AG09309 (cell line): Measurements from ENCODE around the gene TMEM131L.

Experiments
- DNase-seq: peaks from one replicate; pipeline ENCODE4 v3.0.0-alpha.2; 2010; ENCODE audit warnings: low read depth
- H3K4me3 ChIP-seq: 2 replicates; pipeline ENCODE4 v1.5.1; 2011; ENCODE audit warnings: mild to moderate bottlenecking, low read depth, low read length, moderate library complexity; ENCODE audit not compliant: control insufficient read depth
- TF ChIP-seq, protein P1 (sequence below): IDR thresholded peaks from 2 replicates; pipeline ENCODE4 v1.5.1; 2011; ENCODE audit warnings: mild to moderate bottlenecking, low read depth, low read length, inconsistent platforms; ENCODE audit not compliant: insufficient read depth, control insufficient read depth; ENCODE audit errors: missing control alignments

The TMEM131L gene

DNA sequence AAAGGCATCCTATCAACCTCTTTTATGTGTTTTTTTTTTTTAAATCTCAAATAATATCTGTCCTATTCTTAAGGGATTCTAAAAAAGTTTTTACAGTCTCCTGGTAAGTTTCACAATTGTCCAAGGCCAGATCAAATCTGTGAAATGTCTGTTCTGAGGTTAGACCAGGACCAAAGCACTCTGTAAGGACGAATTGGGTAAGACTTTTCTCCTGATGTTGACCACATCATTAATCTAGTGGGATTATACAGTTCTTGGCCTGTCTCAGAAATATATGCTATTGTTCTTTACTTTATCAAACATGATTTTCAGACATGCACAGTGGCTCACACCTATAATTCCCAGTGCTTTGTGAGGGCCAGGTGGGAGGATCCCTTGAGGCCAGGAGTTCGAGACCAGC, 45.8 kb upstream of the TMEM131L start:
- no peak overlapping the region for H3K4me3 ChIP-seq
- TF ChIP-seq, protein P1, sequence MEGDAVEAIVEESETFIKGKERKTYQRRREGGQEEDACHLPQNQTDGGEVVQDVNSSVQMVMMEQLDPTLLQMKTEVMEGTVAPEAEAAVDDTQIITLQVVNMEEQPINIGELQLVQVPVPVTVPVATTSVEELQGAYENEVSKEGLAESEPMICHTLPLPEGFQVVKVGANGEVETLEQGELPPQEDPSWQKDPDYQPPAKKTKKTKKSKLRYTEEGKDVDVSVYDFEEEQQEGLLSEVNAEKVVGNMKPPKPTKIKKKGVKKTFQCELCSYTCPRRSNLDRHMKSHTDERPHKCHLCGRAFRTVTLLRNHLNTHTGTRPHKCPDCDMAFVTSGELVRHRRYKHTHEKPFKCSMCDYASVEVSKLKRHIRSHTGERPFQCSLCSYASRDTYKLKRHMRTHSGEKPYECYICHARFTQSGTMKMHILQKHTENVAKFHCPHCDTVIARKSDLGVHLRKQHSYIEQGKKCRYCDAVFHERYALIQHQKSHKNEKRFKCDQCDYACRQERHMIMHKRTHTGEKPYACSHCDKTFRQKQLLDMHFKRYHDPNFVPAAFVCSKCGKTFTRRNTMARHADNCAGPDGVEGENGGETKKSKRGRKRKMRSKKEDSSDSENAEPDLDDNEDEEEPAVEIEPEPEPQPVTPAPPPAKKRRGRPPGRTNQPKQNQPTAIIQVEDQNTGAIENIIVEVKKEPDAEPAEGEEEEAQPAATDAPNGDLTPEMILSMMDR = no peak
- no peak for DNase-seq

DNA sequence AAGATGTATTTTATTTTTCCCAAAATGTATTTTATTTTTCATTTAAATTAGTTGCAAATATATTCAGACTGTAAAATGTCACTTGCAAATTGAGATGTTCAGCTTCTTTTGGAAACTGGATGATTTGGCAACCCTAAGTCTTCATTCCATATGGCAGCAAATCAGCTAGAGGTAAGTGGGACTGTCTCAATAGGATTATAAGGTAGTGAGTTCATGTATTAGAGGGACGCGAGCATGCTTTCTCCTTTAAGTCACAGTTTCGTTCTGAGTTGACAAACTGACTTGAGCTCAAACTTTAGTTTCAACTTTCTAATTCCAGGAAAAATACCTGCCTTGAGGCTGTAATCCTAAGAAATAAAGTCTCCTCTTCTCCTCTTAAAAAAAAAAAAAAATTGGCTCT, 44.2 kb upstream of the TMEM131L start:
- no peak for DNase-seq

DNA sequence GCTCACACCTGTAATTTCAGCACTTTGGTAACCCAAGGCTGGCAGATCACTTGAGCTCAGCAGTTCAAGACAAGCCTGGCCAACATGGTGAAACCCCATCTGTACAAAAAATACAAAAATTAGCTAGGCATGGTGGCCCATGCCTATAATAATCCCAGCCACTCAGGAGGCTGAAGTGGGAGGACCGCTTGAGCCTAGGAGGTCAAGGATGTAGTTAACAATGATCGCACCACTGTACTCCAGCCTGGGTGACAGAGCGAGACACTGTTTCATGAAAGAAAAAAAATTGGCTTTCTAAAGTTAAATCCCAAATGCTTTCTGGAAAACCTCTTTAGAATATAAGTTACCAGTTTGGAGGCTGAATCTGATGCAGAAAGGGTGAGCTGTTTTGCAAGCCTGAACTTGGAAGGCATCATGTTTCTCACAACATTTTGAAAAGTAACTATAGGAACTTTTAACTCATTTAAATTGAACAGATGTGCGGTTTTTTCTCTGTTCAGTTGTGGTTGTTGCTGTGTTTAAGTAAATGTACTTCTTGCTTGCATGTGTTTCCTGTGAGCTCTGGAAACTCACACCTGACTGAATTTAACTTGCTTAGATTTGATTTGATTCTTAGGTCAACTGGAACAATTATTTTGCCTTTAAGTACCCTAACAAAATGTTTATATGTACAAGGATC, 39.8 kb upstream of the TMEM131L start:
- TF ChIP-seq, protein P1 = no peak
- DNase-seq = no peak
- H3K4me3 ChIP-seq = no peak overlapping the region

More for the DNA sequence above, 44.2 kb upstream of the TMEM131L start:
- TF ChIP-seq, protein P1 = no peak
- H3K4me3 ChIP-seq = no peak overlapping the region

DNA sequence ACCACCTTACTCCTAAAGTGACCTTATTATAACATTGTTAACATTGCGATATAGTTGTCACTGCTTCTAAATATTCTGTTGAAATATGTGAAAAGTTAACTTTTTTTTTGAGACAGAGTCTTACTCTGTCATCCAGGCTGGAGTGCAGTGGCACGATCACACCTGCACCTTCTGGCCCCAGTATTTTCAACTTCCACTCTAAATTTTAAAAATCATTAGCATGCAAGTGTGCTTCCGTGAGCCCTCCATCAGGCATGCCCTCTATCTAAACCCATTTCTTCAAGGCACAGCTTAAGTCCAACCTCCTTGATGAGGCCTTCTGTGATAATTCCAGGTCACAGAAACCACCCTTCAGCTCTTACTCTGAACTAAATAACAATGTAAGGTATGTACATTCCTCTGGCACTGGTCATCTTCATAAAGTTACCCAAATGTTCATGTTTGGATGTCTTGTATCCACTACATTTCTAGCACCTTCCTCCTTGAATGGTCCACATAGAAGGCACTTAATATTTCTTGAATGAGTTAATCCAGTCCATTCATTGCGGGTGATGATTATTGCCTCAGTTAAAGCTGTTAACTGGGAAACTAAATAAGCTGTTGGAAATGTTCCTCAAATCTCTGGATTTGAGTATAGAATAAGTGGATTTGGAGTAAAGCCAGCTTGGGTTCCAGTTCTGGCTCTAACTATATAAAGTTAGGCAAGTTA, 38.6 kb upstream of the TMEM131L start:
- H3K4me3 ChIP-seq = no peak overlapping the region
- peak; percentile 52 for DNase-seq
- TF ChIP-seq, protein P1 = no peak

DNA sequence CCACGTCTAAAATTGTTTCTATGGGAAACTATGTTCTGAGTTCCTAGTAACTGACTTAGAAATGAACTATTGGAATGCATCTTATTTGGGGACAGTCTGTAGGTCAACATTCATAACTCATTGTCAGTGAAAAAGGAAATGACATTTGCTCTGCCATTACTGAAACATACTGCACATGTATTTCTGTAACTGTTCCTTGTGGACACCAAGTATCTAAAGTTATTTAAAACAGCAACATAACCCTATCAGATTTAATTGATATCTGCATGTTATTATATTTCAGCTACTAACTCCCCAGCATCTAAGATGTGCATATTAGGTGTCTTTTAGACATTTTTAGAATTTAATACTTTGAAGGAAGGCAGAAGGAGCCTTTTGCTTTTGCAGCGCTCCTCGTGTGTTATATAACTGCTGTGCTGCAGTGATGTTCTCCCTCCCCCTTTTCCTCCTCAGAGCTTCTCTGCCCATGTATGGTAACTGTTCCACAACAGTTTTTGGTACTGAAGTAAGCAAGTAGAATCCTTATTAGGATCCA, 37.2 kb upstream of the TMEM131L start:
- TF ChIP-seq, protein P1 = no peak
- no peak for DNase-seq

DNA sequence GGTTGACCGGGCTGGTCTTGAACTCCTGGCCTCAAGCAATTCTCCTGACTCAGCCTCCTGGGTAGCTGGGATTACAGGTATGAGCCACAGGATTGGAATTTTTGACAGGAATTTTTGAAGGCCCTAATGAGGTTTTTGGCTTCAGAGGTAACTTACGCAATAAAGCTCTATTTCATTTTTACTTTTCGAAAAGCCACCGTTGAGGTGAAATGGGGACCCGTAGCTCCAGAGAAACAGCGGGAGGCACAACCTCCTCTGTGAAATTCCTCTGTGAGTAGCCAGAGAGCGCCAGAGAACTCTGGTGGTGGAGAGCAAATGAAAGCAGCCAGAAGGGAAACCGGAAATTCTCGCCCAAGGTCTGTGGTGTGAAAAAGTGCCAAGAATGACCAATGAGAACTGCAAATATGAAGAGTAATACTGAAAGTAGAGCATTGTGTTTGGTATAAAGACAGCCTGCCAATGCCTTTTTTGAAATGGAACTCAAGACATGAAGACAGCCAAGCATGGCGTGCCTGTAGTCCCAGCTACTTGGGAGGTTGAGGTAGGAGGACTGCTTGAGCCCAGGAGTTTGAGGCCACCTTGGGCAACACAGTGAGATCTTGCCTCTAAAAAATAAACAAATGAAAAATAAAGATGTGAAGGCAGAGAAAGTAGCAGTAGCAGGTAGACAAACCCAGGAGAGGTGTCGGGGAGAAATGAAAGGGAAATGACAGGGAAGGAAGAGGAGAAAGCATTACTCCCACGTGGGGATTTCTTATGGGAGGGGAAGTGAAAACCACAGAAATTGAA, 33.0 kb upstream of the TMEM131L start:
- DNase-seq = peak; percentile 87
- no peak overlapping the region for H3K4me3 ChIP-seq
- TF ChIP-seq, protein P1 = peak; percentile 74

More for the DNA sequence above, 37.2 kb upstream of the TMEM131L start:
- H3K4me3 ChIP-seq = no peak overlapping the region
